Keratinocyte (primary cell): ENCODE data around the gene PTPN4. TPM values are rescaled to one million over a fixed set of nuclear protein-coding genes. Genes with fewer than 3 reads are reported as not detected.

Experiments
- DNase-seq: peaks from one replicate; pipeline ENCODE4 v3.0.0-alpha.2; 2011; ENCODE audit warnings: low read depth, missing footprints, low spot score
- FAIRE-seq: peaks from 2 replicates; lab custom pipeline; 2011; peaks lifted over from hg19 to GRCh38; lab: Jason Lieb, UNC
- H2AFZ ChIP-seq: 2 replicates; pipeline ENCODE4 v1.6.0; 2012; ENCODE audit warnings: low read length, control low read depth, inconsistent platforms; ENCODE audit not compliant: control insufficient read depth
- H3K27ac ChIP-seq: 2 replicates; pipeline ENCODE4 v1.5.1; 2011; ENCODE audit warnings: low read length; ENCODE audit not compliant: control insufficient read depth, insufficient read depth
- H3K27me3 ChIP-seq: 3 replicates; pipeline ENCODE4 v1.6.0; 2011; ENCODE audit warnings: low read length; ENCODE audit not compliant: control insufficient read depth, insufficient read depth; ENCODE audit errors: extremely low read depth
- H3K36me3 ChIP-seq, 2 experiments: 2 replicates in 1 of 2; 3 replicates in 1 of 2; pipeline ENCODE4 v1.5.1; 2011; ENCODE audit warnings: low read length in 2 of 2, mild to moderate bottlenecking in 1 of 2; ENCODE audit not compliant: control insufficient read depth in 2 of 2, insufficient read depth in 2 of 2; ENCODE audit errors: extremely low read depth in 1 of 2
- H3K4me1 ChIP-seq: 3 replicates; pipeline ENCODE4 v1.5.1; 2011; ENCODE audit warnings: low read length; ENCODE audit not compliant: control insufficient read depth, insufficient read depth; ENCODE audit errors: extremely low read depth
- H3K4me2 ChIP-seq: 3 replicates; pipeline ENCODE4 v1.6.0; 2011; ENCODE audit warnings: low read depth, low read length; ENCODE audit not compliant: control insufficient read depth, insufficient read depth; ENCODE audit errors: extremely low read depth
- H3K4me3 ChIP-seq, 3 experiments: fragments of 200-600 bp in 1 of 3; sonication (generic) in 1 of 3; 2 replicates in 2 of 3; 3 replicates in 1 of 3; pipeline ENCODE4 v1.5.1; 2011 to 2016; ENCODE audit warnings: low read length in 3 of 3, mild to moderate bottlenecking in 3 of 3, control low read depth in 2 of 3, inconsistent platforms in 1 of 3, low read depth in 1 of 3, mixed read lengths in 1 of 3, mixed run types in 1 of 3, moderate library complexity in 1 of 3; ENCODE audit not compliant: control insufficient read depth in 2 of 3, insufficient read depth in 2 of 3; ENCODE audit errors: extremely low read depth in 1 of 3
- H3K79me2 ChIP-seq: 2 replicates; pipeline ENCODE4 v1.6.0; 2012; ENCODE audit warnings: low read length; ENCODE audit not compliant: control insufficient read depth, insufficient read depth
- H3K9ac ChIP-seq: 3 replicates; pipeline ENCODE4 v1.6.0; 2011; ENCODE audit warnings: low read length; ENCODE audit not compliant: control insufficient read depth, insufficient read depth; ENCODE audit errors: extremely low read depth
- H3K9me1 ChIP-seq: 3 replicates; pipeline ENCODE4 v1.6.0; 2011; ENCODE audit warnings: low read length; ENCODE audit not compliant: control insufficient read depth, insufficient read depth; ENCODE audit errors: extremely low read depth
- H3K9me3 ChIP-seq: 2 replicates; pipeline ENCODE4 v1.5.1; 2012; ENCODE audit warnings: low read depth, low read length; ENCODE audit not compliant: control insufficient read depth
- H4K20me1 ChIP-seq: 3 replicates; pipeline ENCODE4 v1.6.0; 2011; ENCODE audit warnings: low read length; ENCODE audit not compliant: control insufficient read depth, insufficient read depth; ENCODE audit errors: extremely low read depth
- EZH2 ChIP-seq: IDR thresholded peaks from one replicate; pipeline ENCODE4 v1.6.1; 2012; ENCODE audit warnings: inconsistent platforms, mild to moderate bottlenecking, low read length, moderate library complexity
- dilution Hi-C: fragments of 300-500 bp; cut with MboI; formaldehyde crosslinking; loops from one replicate; pipeline ENCODE4 v1.7.0; 2020; ENCODE audit warnings: low sequenced_read_pairs; ENCODE audit not compliant: extremely low pct_ligation_motif_present
- polyA plus RNA-seq, 5 experiments: library from polyadenylated mRNA; depleted of rRNA in 3 of 5; stranded (reverse) in 3 of 5; stranded (forward) in 1 of 5; unstranded in 1 of 5; fragments of >200 nt; gene quantifications; 1 replicate in 1 of 5; 2 replicates in 3 of 5; 3 replicates in 1 of 5; pipeline versions ENCODE4 v1.2.1 to v1.2.3, GENCODE V29; 2011 to 2012; ENCODE audit warnings: missing spikeins in 2 of 5, low read depth in 1 of 5, low replicate concordance in 1 of 5
- TF ChIP-seq, protein P1 (sequence below), 3 experiments: IDR thresholded peaks in 1 of 3; conservative IDR thresholded peaks in 1 of 3; optimal IDR thresholded peaks in 1 of 3; 2 replicates in 2 of 3; 3 replicates in 1 of 3; pipeline versions ENCODE3 to v1.5.1; 2011; ENCODE audit warnings: low read length in 3 of 3, mild to moderate bottlenecking in 3 of 3, moderate library complexity in 2 of 3, control low read depth in 1 of 3, inconsistent platforms in 1 of 3; ENCODE audit not compliant: insufficient read depth in 2 of 3; ENCODE audit errors: extremely low read depth in 1 of 3

PTPN4 gene
- polyA plus RNA-seq, 1 donor (not counting 4 experiments of a cell fraction or from before 2014, with no cell fraction given): 20.6 TPM

DNA sequence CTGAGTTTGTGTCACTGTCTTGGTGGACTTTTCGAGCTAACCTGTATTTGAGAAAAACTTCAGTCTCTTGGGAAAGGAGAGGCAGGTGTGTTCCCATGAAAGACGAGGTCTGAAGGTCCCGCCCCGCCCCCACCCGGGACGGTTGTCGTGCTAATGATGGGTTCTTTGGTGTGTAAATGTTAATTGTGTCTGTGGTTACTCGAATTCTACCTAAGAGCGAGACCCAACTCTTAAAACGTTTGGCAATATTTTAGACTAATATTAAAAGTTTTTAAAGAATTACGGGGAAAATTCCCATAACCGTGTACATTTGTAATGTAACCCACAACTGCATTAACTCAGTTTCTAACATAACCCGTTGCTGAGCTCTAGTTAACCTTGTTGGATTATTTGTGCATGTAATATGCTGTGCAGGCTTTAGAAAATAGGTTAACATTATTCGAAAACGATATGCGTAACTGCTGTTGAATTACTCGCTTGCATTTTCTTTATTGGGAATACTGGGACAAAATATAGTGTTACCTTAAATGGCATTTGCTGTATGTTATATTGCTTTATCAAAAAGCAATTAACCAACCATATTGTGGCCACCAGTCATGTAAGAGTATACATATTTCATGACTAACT, 254.0 kb downstream of the PTPN4 start:
- no peaks in the 10 kb centered on the region for H4K20me1 ChIP-seq
- peaks cover 17% of the 10 kb centered on the region for H3K4me1 ChIP-seq
- H2AFZ ChIP-seq: peak overlapping the region; percentile 89
- H3K36me3 ChIP-seq: no peaks in the 10 kb centered on the region
- DNase-seq (no peak), FAIRE-seq (no peak)
- H3K9ac ChIP-seq: peak overlapping the region; percentile 90
- H3K9me3 ChIP-seq: no peaks in the 10 kb centered on the region
- peak overlapping the region; percentile 94 for H3K4me2 ChIP-seq
- TF ChIP-seq, protein P1, sequence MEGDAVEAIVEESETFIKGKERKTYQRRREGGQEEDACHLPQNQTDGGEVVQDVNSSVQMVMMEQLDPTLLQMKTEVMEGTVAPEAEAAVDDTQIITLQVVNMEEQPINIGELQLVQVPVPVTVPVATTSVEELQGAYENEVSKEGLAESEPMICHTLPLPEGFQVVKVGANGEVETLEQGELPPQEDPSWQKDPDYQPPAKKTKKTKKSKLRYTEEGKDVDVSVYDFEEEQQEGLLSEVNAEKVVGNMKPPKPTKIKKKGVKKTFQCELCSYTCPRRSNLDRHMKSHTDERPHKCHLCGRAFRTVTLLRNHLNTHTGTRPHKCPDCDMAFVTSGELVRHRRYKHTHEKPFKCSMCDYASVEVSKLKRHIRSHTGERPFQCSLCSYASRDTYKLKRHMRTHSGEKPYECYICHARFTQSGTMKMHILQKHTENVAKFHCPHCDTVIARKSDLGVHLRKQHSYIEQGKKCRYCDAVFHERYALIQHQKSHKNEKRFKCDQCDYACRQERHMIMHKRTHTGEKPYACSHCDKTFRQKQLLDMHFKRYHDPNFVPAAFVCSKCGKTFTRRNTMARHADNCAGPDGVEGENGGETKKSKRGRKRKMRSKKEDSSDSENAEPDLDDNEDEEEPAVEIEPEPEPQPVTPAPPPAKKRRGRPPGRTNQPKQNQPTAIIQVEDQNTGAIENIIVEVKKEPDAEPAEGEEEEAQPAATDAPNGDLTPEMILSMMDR (optimal IDR thresholded peaks at IDR 0.05 in 1 of 3, IDR thresholded peaks at IDR 0.05 in 1 of 3, conservative IDR thresholded peaks at IDR 0.05 in 1 of 3; ENCODE audit: extremely low read depth in 1 of 3, insufficient read depth in 2 of 3, low read length in 3 of 3): no peak
- dilution Hi-C loops: no loop called here
- H3K9me1 ChIP-seq: peaks cover 2% of the 10 kb centered on the region
- H3K4me3 ChIP-seq: peak overlapping the region; percentile 79 to 88 (median 88)
- peaks cover 21% of the 10 kb centered on the region for H3K79me2 ChIP-seq
- H3K27ac ChIP-seq: peak overlapping the region; percentile 74
- no peaks in the 10 kb centered on the region for H3K27me3 ChIP-seq

DNA sequence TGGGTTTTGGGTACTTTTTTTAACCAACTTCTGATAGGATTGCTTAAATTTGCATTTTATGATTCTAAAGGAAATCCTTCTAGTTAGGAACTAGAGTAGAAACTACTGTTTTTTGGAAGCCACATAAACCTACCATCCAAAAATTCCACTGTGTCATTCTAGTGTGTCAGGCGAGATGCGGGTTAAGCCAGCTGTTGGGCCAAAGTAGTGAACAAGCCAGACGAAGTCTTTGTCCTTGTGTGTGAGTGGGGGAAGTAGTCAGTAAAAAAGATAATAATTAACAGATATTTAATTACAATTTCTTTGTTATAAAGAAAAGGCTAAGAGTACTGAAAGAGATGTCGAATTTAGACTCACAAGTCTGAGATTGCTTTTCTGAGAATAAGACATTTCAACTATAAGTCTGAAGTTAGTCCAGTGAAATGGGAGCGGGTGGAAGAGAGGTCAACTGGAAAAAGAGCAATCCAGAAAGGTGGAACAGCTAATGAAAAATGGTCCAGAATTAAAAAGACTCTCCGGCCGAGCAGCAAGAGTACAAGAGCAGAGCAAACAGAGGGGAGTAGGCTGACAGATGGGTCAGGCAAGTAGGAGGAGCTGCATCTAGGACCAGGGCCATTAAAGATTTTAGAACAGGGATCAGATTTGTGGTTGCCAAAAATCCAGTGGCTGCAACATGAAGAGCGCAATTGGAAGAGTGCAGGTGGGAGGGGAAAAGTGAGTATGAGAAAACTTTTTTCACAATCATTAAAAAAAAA, 254.7 kb downstream of the PTPN4 start:
- Histone ChIP-seq H3K9me1 (peaks cover 2% of the 10 kb centered on the region), H3K36me3 (no peaks in the 10 kb centered on the region), H3K4me2 (peak overlapping the region; percentile 94), H3K27ac (peak overlapping the region; percentile 74), H3K9me3 (no peaks in the 10 kb centered on the region), H3K79me2 (peaks cover 23% of the 10 kb centered on the region), H3K4me3 (peak overlapping the region; percentile 79 to 88 (median 88)), H3K9ac (no peak overlapping the region), H2AFZ (no peak overlapping the region), H3K4me1 (peaks cover 17% of the 10 kb centered on the region), H4K20me1 (no peaks in the 10 kb centered on the region), H3K27me3 (no peaks in the 10 kb centered on the region)
- TF ChIP-seq EZH2: no peak
- TF ChIP-seq, protein P1 (optimal IDR thresholded peaks at IDR 0.05 in 1 of 3, IDR thresholded peaks at IDR 0.05 in 1 of 3, conservative IDR thresholded peaks at IDR 0.05 in 1 of 3; ENCODE audit: extremely low read depth in 1 of 3, insufficient read depth in 2 of 3, low read length in 3 of 3): no peak
- dilution Hi-C loops: no loop called here
- FAIRE-seq: no peak
- no peak for DNase-seq
